Choroid plexus epithelial cell (primary cell): Measurements from ENCODE around the gene MGARP.

ENCODE experiments used
- DNase-seq: peaks from one replicate; pipeline ENCODE4 v3.0.0-alpha.2; 2010; ENCODE audit warnings: low read depth
- H3K4me3 ChIP-seq: 2 replicates; pipeline ENCODE4 v1.5.1; 2011; ENCODE audit warnings: low read depth, mild to moderate bottlenecking, control low read depth, low read length, moderate library complexity
- TF ChIP-seq, protein P1 (sequence below): conservative IDR thresholded peaks from 2 replicates; pipeline ENCODE4 v1.5.1; 2011; ENCODE audit warnings: low read depth, mild to moderate bottlenecking, control low read depth, inconsistent platforms, low read length, moderate library complexity

MGARP gene

DNA sequence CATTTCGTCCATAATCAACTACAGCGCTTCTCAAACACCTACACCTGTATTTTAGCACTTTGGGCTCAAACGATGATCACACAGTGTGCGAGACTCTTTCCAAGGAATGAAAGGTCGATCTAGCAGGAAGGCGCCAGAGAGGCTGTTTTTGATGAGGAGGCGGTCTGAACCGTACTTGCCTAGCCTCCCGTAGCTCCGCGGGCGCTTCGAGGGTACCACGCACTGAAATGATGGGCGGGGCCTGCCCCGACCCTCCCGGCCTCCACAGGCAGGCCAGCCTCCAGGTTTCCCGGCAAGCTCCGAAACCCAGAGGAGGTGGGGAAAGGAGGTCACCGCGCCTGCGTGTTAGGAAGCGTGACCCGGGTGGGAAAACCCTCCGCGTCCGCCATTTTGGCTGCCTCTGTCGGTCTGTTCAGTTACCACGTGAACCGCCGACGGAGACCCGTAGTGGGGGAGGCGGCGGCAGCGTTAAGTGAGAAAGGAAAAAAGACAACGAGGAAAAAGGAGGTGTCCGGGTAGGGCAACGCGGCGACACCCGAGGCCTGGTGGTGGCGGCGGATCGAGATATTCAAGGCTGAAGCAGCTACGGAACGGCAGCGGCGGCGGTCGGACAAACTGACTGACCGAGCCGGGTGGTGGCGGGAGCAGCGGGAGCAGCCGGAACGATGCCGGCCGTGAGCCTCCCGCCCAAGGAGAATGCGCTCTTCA is 21.2 kb upstream of the MGARP start, which contains the start of gene NAA15:
TSS of gene NAA15 (plus strand) at position 393 of the 708 bp plus-strand sequence. CDS start at position 666, 273 bp downstream.
- DNase-seq = peak; percentile 98
- TF ChIP-seq, protein P1, sequence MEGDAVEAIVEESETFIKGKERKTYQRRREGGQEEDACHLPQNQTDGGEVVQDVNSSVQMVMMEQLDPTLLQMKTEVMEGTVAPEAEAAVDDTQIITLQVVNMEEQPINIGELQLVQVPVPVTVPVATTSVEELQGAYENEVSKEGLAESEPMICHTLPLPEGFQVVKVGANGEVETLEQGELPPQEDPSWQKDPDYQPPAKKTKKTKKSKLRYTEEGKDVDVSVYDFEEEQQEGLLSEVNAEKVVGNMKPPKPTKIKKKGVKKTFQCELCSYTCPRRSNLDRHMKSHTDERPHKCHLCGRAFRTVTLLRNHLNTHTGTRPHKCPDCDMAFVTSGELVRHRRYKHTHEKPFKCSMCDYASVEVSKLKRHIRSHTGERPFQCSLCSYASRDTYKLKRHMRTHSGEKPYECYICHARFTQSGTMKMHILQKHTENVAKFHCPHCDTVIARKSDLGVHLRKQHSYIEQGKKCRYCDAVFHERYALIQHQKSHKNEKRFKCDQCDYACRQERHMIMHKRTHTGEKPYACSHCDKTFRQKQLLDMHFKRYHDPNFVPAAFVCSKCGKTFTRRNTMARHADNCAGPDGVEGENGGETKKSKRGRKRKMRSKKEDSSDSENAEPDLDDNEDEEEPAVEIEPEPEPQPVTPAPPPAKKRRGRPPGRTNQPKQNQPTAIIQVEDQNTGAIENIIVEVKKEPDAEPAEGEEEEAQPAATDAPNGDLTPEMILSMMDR = peak; percentile 9
- H3K4me3 ChIP-seq = peak within 1 kb of the TSS; percentile 98

DNA sequence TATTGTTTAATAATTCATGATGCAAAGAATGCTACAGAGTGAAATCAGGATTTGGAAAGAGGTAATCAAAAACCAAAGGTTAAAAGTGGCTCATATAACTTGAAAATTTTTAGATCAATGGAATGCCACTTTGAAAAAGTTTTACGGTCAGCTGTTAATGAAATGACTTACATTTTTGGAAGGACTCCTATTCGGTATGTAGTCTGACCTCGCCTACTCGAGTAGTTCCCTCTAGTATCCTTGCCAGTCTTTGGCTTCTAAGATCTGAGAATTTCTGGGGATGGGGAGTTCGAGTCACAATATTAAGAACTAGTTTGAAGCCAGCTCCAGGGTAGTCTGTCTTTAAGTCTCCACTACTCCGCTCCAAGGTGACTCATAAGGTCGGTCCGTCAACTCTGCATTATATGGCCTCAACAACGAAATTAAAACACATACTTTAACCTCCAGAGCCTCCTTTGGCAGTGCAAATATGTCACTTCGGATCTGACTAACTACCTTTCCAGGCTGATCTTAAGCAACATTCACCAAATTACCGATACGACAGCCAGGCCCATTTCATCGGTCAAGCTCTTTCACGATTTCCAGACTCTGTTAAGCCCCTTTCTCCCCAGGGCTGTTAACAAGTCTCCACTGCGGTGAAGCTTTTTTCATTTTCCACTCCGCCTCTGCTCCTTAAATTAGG is 20.5 kb upstream of the MGARP start:
- peak; percentile 75 for DNase-seq
- TF ChIP-seq, protein P1 = no peak
- peak overlapping the region; percentile 98 for H3K4me3 ChIP-seq

DNA sequence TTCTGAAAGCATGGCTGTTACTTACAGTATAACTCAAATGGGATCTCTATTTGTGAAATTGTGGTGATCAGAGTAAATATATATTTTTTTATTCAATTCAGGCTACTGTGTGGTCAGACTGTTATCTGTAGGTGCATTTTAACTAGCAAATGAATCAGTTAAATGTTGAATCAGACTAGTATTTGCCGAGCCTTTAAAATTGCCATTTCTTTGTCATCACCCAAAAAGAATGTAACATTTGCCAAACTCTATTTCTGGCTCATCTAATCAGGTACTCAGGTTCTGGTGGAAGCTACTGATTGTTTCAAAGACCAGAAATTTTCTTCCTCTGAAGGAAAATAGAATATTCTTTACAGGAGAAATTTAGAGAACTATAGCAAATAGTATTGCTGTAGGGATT is 19.5 kb upstream of the MGARP start:
- TF ChIP-seq, protein P1 = no peak
- DNase-seq = no peak
- peak overlapping the region; percentile 9 for H3K4me3 ChIP-seq

DNA sequence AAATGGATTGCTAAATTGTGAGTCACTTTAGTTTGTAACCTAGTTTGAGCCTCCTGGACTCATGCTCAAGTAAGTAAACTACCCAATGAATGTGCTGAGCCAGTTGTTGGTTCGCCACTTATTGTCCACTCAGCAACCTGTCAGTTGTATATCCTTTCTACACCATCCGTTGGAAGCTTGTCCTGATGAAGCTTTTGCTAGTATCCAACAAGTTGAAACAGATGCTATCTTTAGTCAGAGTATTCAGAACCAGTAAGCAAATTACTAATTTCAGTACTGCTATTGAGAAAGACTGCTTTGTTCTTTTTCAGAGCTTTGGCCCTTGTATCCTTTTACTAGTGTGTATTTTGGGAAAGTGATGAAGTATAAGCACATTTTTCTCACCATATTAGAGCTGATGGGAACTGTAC is 17.0 kb upstream of the MGARP start:
- H3K4me3 ChIP-seq = no peak overlapping the region
- DNase-seq = peak; percentile 31
- TF ChIP-seq, protein P1 = no peak

DNA sequence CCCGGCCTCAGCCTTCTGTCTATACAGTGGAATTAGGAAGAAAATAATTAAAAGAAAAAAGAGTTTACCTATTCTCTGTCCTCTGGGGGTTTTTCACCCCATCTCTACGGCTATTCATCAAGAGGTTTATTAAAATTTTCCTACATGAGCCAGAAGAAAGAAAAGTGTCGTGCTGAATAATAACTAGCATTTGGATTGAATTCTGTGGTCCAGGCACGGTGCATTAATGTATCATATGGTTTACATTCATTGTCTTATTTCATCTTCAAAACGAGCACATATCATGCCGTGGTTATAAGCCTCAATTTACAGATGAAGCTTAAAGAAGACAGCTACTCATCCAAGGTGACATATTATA is 15.9 kb upstream of the MGARP start:
- H3K4me3 ChIP-seq = peak overlapping the region; percentile 92
- TF ChIP-seq, protein P1 = no peak
- DNase-seq = no peak

DNA sequence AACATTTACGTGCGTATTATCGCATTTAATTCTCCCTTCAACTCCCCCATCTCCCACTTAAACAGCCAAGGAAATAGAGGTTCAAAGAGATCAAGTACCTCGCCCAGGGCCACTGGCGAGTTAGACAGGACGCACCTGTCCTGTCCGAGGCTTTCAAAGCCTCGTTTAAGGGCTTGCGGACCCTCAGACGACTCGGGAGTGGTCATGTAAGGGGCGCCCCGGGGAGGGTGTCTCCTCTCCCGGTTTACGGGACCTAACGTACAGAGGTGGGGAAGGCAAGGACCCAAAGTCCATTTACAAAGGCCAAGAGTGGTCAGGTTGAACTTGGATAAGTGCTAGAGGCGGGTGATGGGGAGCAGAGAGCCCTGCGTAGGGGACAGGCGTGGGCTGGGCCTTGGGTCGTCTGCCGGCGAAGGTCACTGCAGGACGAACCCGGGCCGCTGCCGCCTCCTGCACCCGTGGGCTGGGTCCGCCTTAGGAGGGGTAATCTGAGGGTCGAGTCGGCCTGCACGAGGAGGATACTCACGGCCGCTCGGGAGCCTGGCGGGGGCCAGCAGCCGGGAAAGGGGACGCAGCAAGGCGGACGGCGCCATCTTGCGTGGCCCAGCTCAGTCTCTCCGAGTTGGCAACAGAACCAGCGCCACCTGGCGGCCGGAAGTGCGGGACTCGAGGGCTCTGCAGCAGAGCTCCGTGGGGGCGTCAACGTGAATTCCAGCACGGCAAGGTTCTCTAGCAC is 15.3 kb upstream of the MGARP start:
- H3K4me3 ChIP-seq = peak overlapping the region; percentile 92
- DNase-seq = peak; percentile 96
- TF ChIP-seq, protein P1 = peak; percentile 95
